NCI-H2196 treated with DMSO at 0.1 percent for 48 hours (cell line): ENCODE data around the gene GRIN1.

ENCODE experiments used
- DNase-seq: peaks from one replicate; lab custom pipeline; 2025; ENCODE audit not compliant: unreplicated experiment; lab: John Stamatoyannopoulos, UW

Gene GRIN1

DNA sequence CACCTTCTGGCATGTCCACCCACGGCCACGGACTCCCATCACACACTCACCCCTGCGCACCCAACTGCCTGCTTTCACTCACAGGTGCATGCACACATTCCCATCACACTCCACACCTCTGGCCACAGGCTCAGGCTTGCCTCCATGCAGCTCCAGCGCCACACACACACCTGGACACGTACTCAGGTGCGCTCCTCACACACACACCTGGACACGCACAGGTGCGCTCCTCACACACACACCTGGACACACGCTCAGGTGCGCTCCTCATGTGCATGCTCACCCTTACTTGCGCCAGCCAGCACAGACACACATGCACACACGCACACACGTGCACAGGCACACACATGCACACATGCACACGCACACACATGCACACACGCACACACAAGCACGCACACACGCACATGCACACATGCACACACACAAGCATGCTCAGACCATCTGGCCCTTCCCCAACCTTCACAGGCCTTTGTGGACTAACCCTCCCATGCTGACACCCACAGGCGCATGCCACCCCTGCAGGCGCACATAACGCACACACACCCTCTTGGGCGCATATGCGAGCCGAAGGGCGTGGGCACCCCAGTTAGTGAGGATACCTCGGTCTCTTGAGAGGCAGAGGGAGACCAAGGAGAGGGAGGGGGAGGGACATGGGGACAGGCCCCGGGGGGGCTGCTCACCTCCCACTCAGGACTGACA is 8.3 kb downstream of the GRIN1 start:
- no peak for DNase-seq

DNA sequence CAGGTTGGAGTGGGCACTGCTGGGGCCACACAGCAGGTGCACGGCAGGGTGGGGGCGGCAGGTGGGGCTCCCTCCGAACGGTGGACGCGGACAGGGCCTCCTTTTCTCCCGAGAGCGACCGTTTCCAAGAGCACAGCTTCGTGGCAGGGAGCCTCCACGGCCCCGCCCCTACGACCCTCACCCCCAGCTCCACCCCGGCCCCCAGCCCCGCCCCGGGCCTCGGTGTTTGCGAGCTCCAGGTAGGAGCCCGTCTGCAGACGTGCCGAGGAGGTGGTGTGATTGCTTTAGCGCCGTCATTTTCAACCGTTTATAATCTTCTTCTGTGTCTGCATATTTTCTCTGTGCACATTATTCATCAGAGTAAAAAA is 8.8 kb downstream of the GRIN1 start:
- DNase-seq = no peak

DNA sequence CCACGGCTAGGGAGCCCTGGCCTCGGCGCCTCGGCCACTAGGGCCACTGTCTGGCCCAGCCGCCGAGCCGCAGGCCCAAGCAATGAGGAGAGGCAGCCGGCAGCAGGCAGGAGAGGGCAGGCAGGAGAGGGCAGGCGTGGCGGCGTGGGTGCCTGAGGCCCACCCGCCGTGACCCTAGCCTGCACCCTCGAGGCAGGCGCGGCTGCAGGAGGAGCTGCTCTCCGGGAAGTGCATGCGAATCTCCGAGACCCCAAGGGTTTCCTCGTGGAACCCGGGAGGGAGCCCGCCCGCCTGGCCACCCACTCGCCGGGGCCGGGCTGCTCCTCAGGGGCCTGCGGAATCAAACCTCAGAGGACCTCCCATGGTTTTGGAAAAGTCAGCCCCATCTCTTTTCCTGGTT is 9.3 kb downstream of the GRIN1 start:
- no peak for DNase-seq

DNA sequence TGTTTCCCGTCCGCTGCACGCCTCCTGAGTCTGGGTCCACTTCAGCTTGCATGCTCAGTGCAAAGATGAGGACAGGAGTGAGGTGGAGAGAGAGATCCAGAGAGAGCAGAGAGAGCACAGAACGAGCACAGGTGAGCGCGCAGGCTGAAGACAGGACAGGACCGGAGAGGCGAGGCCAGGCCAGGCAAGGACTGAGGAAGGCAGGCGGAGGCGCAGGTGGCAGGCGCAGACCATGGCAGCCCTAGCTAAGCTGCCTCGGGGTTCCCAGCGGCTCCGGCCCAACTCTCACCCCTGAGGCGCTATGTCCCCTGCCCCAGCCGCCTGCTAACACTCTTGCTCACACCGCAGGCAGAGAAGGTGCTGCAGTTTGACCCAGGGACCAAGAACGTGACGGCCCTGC is 9.7 kb downstream of the GRIN1 start:
- DNase-seq = no peak

DNA sequence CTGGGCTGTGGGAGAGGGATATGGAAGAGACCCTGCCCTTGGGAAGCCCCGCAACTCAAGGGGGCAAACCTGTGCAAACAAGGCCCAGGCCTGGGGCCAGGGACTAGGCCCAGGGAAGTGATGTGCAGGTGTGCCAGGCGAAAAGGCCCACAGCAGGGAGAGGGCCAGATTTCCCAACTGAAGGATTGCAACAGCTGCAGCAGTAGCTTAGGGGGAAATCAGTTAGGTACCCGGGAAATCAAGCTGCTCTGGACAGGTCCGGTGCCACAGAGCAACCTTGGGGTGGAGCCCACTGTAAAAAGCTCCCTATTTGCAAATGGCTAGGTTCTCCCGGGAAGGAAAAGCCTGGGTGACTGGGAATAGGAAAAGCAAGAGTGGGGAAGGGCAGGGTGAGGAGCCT is 10.4 kb downstream of the GRIN1 start:
- no peak for DNase-seq

DNA sequence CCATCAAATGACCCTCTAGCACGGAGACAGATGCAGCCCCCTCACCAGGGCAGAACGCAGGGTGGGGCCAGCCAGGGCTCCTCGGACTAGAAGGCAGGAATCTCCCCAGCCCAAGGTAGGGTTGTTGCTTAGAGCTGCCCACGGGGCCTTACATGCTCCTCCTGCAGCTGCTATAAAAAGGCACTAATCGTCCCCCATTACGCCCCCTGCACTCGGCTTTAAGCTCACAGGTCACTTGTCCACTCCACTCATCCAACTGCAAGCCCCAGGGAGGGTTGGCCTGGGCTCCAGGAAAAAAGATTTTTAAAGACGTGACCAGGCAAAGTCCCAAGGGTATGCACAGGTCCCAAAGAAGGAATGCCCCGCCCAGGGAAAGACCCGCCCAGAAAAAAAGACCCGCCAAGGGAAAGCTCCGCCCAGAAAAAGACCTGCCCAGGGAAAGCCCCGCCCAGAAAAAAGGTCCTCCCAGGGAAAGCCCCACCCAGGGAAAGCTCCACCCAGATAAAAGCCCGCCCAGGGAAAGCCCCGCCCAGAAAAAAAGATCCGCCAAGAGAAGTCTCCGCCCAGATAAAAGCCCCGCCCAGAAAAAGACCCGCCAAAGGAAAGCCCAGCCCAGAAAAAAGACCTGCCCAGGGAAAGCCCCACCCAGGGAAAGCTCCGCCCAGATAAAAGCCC is 11.1 kb downstream of the GRIN1 start:
- no peak for DNase-seq

DNA sequence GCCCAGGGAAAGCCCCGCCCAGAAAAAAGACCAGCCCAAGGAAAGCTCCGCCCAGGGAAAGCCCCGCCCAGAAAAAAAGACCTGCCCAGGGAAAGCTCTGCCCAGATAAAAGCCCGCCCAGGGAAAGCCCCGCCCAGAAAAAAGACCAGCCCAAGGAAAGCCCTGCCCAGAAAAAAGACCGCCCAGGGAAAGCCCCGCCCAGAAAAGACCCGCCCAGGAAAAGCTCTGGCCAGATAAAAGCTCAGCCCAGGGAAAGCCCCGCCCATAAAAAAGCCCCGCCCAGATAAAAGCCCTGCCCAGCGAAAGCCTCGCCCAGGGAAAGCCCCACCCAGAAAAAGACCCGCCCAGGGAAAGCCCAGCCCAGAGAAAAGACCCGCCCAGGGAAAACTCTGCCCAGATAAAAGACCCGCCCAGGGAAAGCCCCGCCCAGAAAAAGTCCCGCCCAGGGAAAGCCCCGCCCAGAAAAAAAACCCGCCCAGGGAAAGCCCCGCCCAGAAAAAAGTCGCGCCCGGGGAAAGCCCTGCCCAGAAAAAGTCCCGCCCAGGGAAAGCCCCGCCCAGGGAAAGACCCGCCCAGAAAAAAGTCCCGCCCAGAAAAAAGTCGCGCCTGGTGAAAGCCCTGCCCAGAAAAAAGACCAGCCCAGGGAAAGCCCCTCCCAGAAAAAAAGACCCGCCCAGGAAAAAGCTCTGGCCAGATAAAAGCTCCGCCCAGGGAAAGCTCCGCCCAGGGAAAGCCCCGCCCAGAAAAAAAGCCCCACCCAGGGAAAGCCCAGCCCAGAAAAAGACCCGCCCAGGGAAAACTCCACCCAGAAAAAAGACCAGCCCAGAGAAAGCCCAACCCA is 11.9 kb downstream of the GRIN1 start:
- peak; percentile 53 for DNase-seq

DNA sequence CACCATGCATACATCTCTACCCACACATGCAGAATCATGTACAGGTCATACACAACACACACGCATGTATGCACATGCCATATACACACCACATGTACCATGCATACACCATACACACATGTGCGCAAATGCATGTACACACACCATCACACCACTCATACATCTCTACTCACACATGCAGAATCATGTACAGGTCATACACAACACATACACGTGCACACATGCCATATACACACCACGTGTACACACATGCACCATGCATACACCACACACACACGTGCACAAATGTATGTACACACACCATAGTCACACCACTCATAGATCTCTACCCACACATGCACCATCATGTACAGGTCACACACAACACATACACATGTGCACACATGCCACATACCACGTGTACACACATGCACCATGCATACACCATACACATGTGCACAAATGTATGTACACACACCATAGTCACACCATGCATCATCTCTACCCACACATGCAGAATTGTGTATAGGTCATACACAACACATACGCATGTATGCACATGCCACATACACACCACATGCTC is 14.0 kb downstream of the GRIN1 start:
- DNase-seq = no peak

DNA sequence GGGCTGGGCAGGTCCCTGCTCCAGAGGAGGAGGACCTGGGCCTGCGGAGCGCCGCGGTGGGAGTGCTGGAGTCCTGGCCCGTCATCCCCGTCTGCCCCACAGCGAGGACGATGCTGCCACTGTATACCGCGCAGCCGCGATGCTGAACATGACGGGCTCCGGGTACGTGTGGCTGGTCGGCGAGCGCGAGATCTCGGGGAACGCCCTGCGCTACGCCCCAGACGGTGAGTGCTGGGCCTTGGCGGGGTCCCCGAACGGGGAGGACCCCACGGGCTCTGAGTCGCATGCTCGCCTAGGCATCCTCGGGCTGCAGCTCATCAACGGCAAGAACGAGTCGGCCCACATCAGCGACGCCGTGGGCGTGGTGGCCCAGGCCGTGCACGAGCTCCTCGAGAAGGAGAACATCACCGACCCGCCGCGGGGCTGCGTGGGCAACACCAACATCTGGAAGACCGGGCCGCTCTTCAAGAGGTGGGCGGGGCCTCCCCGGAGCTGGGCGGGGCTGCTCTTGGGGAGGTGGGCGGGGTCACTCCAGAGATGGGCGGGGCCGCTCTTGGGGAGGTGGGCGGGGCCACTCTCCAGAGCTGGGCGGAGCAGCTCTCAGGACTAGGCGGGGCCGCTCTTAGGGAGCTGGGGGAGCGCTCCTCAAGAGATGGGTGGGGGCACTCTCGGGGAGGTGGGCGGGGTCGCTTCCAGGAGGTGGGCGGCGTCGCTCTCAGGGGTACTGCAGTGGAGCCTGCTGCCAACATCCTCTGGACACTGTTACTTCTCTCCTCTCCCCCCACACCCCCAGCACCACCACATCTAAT is 17.8 kb downstream of the GRIN1 start:
- no peak for DNase-seq

DNA sequence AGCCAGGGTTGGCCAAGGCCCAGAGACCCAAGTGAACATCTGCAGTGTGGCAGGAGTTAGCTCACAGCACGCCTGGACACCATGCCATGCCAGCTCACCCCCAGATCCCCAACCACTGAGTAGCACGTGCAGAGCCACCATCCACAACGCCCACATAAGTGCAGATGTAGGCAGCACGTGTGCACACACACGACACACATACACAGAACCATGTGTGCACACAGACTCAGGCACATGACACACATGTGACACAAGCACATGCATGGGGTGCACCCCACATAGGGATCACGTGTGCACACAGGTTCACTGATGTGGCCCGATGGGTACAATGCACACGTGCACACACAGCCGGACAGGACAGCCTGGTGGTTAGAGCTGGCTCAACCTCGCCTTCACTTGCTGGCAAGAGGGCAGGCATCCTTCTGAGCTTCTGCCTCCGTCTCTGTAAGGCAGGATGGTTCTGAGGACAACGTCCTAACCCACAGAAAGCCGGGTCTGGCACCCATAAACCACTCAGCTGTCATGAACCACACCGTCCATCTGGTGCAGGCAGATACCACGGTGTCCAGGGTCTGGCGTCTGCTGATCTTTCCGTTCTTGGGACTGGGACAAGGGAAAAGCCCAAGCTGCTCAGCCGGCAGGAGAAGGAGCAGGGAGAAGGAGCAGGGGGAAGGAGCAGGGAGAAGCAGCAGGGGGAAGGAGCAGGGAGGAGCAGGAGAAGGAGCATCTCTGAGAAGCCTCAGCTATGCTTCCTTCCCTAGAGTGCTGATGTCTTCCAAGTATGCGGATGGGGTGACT is 18.9 kb downstream of the GRIN1 start:
- no peak for DNase-seq

DNA sequence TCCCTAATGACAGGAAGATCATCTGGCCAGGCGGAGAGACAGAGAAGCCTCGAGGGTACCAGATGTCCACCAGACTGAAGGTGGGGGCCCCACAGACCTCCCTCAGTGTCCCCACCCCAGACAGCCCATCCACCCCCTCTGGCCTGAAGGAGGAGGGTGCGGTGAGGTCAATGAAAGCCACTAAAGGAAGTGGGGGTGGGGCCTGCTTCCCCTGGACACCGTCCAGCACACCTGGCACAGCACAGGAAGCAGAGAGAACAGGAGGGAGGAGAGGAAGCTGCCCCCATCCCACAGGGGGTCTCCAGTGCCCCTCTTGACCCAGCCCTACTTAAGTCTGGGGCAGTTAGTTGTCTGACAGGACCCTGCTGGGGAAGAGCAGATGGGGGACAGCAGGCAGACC is 19.7 kb downstream of the GRIN1 start:
- peak; percentile 14 for DNase-seq

DNA sequence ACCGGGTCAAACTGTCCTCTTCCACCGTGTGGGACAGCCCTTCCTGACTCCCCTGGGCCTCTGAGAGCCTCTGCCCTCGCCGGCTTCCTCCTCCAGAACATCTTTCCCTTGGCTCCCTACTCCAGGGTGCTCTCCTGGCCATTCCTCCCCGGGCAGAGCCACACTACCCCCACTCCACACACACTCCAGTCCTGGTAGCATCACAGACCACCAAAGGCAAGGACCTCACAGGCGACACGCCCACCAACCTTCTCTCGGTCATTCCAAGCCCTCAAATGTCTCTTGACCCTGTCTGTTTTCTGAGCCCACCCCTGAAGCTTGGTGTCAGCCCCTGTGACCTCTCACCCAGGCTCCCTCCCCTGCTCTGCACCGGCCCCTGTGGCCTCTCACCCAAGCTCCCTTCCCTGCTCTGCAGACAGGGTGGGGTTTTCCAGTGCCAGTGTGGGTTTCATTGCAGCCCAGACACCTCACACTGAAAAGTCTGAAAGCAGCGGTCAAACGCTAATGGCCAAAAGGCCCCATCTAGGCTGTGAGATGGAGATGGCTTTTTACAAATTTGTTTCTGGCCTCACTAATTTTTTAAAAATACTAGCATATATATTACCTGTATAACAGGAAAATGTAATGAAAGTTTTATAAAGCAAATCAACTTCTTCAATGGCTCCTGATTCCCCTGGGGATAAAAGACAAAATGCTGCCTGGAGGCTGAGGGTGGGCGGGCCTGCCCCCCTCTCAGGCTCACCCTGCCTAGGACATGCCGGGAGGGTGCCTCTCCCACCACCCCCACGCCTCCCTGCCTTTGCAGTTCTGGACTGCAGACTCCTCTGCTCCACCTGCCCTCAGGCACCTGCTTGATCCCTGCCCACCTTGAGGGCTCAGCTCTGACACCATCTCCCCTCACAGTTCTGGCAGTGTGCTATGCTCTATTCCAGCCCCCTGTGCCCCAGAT is 20.4 kb downstream of the GRIN1 start:
- no peak for DNase-seq

DNA sequence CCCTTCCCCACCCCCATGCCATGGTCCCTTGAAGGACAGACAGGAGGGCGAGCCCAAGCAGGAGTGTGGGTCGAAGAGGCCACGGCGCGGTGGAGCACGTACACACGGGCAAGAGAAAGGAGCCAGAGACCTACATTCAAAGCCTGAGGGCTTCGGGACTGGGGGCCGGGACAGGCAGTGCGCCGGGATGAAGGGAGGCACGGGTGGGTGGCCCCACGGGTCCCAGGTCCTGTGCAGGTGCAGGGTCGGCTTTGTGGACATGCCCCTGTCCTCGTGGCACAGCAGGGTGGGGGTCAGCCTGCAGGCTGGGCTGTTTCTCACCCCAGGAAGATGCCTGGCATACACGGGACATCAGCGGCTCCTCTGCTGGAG is 21.1 kb downstream of the GRIN1 start:
- no peak for DNase-seq

DNA sequence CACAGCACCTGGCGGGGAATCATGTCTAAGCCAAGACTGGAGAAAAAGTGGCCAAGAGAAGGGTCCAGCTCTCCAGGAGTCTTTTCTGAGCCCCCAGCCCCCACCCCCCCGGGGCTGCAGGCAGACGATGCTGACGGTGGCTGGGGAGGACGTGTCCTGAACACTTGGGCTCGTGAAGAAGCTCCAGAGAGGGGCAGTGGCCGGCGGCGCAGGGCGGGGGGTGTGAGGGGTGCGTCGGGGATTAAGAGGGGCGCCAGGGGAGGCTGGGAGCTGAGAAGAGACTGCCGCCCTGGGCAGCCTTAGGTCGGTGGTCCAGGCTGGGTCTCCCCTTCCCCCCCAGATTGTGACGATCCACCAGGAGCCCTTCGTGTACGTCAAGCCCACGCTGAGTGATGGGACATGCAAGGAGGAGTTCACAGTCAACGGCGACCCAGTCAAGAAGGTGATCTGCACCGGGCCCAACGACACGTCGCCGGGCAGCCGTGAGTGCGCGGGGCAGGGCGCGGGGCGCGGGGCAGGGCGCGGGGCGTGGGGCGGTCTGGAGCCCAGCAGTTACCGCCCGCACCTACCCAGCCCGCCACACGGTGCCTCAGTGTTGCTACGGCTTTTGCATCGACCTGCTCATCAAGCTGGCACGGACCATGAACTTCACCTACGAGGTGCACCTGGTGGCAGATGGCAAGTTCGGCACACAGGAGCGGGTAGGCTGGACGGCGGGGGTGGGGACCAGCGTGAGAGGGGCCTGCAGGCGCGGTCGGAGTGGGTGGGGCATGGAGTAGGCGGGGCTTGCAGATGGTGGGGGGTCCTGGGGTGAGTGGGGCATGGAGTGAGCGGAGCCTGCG is 22.0 kb downstream of the GRIN1 start:
- DNase-seq = no peak

DNA sequence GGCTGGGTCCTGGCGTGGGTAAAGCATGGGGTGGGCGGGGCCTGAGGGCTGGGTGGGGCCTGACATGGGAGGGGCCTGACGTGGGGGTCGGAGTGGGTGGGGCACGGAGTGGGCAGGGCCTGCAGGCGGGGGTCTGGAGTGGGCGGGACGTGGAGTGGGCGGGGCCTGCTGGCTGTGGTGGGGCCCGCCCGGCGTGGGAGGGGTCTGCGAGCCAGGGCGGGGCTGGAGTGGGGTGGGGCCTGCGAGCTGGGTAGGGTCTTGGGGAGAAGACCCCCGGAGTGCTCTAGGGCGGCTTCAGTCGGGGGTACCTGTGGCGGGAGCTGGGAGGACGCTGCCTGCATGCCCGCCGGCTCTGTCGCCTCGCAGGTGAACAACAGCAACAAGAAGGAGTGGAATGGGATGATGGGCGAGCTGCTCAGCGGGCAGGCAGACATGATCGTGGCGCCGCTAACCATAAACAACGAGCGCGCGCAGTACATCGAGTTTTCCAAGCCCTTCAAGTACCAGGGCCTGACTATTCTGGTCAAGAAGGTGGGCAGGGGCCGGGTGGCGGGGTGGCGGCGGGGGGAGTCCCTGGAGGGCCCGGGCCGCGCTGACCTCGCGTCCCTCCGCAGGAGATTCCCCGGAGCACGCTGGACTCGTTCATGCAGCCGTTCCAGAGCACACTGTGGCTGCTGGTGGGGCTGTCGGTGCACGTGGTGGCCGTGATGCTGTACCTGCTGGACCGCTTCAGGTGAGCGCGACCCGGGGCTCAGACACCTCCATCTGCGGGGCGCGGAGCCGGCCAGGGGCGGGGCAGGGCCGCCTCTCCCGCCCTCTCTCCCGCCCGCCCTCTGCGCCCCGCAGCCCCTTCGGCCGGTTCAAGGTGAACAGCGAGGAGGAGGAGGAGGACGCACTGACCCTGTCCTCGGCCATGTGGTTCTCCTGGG is 22.9 kb downstream of the GRIN1 start:
- DNase-seq = no peak

DNA sequence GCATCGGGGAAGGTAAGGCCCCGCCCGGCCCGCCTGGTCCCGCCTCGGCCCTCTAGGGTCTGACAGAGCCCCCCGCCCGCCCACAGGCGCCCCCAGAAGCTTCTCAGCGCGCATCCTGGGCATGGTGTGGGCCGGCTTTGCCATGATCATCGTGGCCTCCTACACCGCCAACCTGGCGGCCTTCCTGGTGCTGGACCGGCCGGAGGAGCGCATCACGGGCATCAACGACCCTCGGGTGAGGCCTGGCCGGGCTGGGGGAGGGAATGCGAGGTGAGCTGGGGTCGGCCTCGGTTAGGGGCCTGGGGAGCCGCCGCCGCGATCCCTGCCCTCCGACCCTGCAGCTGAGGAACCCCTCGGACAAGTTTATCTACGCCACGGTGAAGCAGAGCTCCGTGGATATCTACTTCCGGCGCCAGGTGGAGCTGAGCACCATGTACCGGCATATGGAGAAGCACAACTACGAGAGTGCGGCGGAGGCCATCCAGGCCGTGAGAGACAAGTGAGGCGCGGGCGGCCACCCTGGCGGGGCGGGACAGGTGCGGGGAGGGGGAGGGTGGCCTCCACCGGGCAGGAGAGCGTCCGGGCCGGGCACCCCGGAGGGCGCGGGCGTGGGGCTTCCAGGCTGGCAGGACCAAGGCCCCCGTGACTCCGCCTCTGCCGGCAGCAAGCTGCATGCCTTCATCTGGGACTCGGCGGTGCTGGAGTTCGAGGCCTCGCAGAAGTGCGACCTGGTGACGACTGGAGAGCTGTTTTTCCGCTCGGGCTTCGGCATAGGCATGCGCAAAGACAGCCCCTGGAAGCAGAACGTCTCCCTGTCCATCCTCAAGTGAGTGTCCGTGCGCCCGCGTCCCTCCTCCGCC is 23.8 kb downstream of the GRIN1 start:
- DNase-seq = no peak
